Jurkat, Clone E6-1 (cell line): Measurements from ENCODE around the gene CLPTM1L.
"Not testable (repeated sequence)": the region's sequence is repeated elsewhere in the genome, so short reads cannot be mapped to it uniquely, and the experiment has no call there.

Experiments
- DNase-seq: peaks from one replicate; pipeline ENCODE4 v3.0.0-alpha.2; 2011; ENCODE audit warnings: low read depth, low spot score
- H3K4me3 ChIP-seq: 2 replicates; pipeline ENCODE4 v1.5.1; 2011; ENCODE audit warnings: mild to moderate bottlenecking, low read length, control low read depth, moderate library complexity

Gene CLPTM1L

DNA sequence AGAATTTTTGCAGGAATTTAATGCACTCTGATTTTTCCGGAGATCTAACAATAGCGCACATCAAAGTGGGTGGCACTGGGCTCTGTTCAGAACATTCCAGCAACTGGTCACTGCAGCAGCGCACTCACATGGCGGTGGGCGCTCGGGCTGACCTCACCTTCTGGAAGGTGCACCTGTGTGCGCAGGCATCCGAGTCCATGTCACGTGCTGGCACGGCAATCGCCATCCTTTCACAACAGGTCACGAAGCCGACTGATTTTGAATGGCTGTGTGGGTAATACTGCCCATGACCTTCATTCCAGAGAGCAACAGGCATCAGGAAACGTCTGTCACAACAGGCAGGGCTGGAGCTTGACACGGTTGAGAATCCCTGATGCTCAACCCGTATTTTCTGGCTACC lies 18.7 kb upstream of the CLPTM1L start:
- no peak for DNase-seq
- no peak overlapping the region for H3K4me3 ChIP-seq

DNA sequence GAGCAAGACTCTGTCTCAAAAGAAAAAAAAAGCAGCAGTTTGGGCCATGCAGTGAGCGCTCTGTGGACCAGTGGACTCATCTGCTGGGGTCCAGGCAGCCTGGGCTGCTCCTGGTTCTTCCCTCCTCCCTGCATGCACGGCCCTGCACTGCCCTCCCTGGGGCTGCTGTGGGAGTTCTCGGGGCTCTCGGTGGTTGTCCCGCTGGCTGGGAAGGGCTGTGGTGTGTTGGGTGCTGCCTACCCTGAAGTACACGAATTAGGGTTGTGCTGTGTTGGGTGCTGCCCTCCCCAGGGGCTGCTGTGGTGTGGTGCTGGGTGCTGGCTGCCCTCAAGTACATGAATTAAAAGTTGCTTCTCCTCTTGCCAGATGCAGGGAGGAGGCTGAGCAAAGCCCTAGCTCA lies 18.3 kb upstream of the CLPTM1L start:
- no peak for DNase-seq
- no peak overlapping the region for H3K4me3 ChIP-seq

DNA sequence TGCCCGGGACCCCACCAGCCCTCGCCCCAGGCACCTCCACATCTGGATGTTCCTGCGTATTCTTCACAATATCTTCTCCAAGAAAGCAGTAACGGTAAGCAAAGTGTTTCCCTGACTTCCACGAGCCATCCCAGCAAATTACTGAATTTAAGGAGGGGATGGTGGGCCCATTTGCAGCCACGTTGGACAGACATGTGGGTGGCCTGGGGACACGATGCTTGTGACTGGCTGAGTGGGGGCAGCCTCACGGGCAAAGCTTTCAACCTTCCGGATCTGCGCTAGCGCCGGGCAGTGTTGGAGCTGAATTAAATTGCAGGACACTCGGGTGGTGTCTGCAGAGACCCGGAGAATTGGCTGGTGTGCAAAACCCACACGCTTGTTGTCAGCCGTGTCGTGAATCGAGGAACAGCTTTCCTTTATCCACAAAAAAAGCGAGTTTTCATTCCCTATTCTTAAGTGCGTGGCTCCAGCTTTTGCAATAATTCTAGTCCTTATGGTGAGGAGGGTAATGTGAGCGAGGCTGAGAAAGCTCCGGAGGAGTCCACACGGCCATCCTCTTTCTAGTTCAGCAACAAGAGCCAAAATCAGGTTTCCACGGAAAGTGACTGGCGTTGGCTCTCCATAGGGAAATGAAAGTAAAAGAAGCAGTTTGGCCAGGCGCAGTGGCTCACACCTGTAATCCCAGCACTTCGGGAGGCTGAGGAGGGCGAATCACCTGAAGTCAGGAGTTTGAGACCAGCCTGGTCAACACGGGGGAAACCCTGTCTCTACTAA lies 17.5 kb upstream of the CLPTM1L start:
- no peak for DNase-seq
- H3K4me3 ChIP-seq = no peak overlapping the region

DNA sequence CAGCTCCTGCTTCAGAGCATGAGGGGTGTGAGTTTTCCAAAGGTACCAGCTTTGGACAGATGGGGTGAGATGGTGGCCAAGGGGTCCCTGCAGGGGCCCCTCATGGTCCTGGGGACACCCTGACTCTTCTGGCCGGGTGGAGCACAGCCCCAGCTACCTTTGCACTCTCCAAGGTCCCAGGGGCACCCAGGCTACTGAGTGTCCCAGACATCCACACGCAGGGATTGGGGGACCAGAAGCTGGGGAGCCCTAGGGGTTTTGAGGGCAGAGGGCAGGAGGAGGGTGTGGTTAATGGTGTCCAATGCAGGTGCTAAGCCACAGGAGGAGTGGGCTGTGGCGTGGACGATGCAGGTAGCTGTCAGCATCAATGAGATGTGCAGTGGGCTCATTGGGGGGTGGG lies 16.0 kb upstream of the CLPTM1L start:
- no peak overlapping the region for H3K4me3 ChIP-seq
- no peak for DNase-seq

DNA sequence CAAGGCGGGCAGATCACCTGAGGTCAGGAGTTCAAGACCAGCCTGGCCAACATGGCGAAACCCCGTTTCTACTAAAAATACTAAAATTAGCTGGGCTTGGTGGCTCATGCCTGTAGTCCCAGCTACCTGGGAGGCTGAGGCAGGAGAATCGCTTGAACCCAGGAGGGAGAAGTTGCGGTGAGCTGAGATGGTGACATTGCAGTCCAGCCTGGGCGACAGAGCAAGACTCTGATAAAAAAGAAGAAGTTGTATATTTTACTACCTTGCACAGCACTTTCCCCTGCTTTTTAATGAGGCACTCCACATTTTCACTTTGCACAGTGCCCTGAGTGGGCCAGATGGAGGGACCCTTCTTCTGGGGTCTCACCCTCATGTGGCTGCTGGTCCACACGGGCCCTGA lies 15.5 kb upstream of the CLPTM1L start:
- not testable (repeated sequence) for DNase-seq, H3K4me3 ChIP-seq

DNA sequence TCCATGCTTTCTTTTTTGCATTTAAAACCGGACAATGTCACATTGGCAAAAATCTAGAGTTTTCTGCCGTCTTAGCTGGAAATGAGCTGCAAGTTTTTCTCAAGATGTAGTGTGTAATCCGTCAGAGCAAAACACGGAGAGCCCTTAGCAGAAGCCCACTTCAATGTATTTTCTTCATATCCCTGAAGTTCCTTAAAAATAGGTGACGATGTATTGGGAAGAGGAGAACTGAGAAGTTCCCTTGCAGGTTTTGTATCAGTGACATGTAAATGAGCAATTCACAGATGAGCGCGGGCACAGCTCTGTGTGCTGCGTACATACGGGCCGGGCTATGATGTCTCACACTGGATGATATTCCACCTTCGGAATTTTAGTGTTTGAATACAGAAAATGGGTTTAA lies 14.8 kb upstream of the CLPTM1L start:
- DNase-seq = no peak
- no peak overlapping the region for H3K4me3 ChIP-seq

DNA sequence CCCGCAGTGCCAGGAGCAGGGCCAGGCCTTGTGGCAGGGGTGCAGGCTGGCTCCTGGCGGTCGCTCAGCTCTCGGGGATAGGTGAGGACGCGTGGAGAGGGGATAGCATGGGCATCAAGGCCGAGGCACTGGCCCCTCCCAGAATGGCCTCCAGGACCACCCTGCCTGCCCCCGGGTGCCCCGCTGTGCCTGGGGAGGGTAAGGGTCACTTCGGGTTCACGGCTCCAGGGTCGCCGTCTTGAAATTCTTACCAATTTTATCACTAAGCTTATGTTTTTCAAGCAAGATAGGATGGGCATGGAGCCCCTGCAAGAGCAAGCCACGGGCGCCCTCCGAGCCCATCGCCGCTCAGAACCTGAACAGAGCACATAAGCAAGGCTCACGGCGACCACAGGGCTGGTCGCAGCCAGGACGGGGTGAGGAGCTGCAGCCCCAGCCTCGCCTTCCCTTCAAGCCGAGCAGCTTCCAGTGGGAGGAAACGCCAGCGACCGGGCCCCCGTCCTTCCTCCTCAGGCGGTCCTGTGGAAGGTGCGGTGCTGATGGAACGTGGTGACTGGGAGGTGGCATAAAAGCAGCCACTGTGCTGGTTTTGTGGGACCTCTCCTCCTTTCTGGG lies 14.2 kb upstream of the CLPTM1L start:
- DNase-seq = no peak
- no peak overlapping the region for H3K4me3 ChIP-seq

DNA sequence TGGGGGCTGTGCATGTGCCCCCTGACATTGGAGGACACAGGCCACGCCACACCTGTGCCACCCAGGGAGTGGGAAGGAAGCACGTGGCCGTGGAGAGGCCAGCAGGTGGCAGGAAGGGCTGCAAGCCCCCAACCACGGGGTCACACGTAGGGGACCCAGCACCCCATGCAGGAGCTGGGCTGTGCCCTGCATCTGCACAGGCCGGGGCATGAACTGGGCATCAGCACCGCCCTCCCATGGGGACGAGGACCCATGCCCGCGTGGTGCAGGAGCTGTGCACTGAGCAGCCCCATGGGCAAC lies 13.8 kb upstream of the CLPTM1L start:
- DNase-seq = no peak

DNA sequence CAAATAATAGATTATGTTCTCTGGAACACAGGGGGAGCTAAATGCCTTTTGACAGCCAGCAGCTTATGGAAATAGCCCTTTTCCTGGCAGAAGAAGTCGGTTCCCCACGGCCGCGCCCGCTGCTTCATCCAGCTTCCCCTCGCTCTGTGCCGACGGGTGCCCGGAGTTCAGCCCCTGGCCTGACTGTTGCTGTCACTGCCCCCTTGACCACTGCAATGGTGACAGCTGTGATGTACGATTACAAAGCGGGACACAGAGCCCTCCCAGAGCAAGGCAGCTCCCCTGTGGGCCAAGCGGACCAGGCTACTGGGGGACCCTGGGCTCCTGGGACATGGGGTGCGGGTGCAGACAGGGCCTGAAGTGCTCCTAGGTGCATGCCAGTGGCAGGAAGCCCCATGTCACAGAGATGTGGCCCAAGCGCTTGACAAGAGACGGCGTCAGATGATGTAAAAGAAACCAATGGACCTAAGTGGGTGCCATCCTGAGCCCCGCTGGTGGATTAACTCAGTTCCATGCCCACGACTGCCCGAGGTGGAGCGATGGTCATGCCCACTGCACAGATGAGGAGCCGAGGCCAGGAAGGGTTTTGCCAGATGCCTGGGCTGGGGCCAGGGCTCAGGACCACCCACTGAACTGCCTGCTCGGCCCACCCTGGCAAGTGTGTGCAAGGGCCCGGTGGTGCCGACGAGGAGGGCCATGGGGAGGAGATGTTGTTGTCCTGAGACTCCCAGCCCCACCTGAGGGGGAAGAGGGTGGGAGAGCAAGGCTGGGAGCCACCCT lies 13.2 kb upstream of the CLPTM1L start:
- no peak for DNase-seq
- no peak overlapping the region for H3K4me3 ChIP-seq

More for the DNA sequence above, 13.8 kb upstream of the CLPTM1L start:
- no peak overlapping the region for H3K4me3 ChIP-seq

DNA sequence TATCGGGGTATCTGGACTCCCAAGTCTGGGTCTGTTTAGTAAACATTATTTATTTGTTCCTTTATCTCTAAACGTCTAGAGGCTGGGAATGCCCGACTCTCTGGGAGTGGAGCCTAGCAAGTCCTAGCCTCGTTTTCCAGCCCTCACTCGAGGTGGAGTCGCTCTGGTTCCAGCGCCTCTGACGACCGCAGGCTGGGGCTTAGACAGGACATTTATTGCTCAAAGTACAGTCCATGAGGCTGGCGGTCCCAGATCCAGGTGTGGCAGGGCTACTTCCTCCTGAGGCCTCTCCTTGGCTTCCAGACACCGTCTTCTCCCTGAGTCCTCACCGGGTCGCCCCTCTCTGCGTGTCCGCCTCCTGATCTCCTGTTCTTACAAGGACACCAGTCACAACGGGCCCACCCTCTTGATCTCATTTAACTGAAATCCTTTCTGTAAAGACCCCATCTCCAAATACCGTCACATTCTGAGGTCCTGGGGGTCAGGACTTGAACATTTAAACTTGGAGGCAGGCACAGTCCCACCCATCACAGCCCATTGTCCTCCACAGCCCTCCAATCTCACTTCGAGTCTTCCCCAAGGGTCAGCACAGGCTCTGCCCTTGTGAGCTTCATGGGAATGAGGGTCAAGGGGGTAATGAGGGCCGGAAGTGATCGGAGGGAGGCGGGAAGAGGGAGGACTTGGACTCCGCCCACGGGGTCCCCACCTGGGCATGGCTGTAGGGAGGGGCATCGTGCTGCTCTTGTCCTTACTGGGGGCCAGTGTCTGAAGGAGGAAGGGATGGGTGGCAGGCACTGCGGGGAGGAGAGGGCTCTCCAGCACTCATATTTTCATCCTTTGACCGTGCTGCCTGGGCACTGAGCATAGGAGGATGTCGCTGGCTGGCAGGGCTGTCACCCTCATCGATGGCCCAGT lies 12.2 kb upstream of the CLPTM1L start:
- no peak for DNase-seq
- H3K4me3 ChIP-seq = no peak overlapping the region

DNA sequence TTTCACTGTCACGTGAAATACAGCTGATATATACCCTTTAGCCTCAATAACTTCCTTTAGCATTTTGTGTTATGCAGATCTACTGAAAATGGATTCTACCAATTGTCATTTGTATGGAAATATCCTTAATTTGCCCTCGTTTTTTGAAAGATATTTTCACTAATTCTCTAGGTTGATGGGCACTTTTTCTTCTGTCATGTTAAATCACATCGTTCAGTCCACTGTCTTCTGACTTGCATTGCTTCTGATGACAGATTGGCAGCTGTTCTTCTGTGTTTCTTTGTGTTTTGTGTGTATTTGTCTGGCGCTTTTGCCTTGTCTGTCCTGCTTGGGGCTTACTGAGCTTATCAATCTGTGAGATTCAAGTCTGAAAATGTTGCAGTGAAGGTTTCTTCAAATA lies 9.7 kb upstream of the CLPTM1L start:
- no peak overlapping the region for H3K4me3 ChIP-seq
- DNase-seq = no peak

DNA sequence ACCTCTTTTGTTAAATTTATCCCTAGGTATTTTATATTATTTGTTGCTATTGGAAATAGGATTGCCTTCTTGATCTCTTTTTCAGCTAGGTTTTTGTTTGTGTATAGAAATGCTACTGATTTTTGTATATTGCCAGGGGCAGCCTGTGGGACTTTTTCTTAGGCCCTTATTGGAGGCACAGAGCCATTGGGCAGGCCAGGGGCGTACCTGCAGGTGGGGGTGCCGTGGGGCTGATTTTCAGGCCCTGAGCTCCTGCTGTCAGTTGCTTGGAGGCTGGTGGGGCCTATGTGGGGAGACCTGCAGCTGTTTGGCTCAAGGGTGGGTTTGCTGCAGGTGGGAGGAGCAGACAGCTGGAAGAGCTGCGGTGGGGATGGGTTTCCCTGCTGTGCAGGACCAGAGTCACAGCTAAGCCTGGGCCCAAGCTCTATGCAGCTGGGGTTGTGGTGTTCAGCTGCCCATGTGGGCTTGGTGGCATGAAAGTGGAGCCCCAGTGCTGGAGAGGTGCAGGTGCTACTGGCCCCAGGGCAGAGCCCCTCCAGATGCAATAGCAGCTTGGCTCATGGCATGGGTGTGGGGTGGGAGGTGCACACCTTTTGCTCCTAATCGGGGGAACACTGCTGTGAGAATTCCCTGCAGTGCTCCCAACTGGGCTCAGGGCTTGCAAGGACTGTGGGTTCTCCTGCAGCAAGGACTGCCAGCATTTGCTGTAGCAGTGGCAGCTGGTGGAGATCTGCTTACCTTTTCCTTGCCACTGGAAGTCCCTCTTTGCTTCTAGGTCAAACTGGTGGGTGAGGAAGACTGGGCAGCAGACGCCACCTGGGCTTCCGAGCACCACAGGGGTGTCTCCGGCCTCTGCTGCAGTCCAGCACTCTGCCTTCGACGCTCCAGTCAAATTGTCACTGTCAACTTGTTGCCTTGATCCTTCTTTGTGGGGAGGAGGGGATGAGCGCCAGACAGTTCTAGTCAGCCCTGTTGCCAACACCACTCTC lies 7.6 kb upstream of the CLPTM1L start:
- peak; percentile 71 for DNase-seq
- H3K4me3 ChIP-seq = no peak overlapping the region

DNA sequence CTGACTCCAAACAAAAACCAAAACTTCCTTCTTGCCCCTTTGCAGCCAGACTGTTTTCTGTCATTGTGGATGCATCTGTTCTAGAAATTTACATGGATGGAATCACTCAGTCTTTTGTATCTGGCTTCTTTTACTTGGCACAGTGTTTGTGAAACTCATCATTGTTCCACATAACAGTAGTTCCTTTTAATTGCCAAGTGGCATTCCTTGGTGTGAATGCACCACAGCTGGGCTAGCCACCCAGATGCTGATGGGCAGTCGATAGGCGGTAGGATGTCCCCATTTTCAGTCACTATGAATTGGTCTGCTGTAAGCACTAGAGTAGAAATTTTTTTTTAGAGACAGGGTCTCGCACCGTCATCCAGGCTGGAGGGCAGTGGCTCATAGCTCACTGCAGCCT lies 6.3 kb upstream of the CLPTM1L start:
- DNase-seq = no peak
- no peak overlapping the region for H3K4me3 ChIP-seq

DNA sequence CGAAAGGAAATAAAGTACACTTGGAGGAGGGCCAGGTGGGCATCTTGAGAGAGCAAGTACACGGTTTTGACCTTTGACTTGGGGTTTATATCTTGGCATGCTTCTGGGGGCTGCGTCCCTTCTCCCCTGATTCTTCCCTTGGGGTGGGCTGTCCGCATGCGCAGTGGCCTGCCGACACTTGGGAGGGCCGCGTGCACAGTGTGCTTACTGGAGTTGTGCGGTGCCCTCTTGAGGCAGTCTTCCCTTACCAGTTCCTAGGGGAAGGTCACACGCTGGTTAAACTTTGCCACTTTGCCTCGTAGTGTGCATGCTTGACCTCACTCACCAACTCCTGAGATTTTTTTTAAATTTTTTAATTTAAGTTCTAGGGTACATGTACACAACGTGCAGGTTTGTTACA lies 4.3 kb upstream of the CLPTM1L start:
- DNase-seq = peak; percentile 46
- no peak overlapping the region for H3K4me3 ChIP-seq

DNA sequence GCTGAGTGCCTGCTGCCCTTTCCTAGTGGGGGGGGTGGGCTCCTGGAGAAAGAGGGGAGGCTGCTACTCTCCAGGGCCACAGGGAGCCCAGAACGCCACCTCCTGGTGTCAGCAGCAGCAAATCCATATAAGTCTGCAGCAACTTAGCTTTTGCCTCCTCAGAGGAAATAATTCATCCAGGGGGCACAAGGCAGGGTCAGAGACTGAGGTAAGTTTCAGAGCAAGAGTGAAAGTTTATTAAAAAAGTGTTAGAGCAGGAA lies 4.0 kb upstream of the CLPTM1L start:
- no peak overlapping the region for H3K4me3 ChIP-seq
- DNase-seq = no peak

DNA sequence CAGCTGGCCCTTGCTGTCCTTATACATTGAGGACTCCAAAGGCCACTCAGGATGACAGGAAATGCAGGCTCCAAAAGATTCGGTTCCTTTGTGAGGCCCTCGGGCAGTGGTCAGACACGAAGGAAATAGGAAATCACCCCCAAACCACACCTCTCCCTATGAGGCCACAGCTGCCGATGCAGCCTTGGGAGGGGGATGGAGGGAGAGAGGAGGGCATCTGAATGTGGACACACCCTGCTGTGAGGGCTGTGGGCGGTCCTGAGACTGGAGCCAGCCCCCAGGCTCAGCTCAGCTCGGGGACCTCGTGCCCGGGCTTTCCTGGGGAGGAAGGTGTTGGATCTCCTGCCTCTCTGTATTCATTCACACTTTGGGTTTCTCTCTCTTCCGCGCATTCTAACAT lies 2.7 kb upstream of the CLPTM1L start:
- DNase-seq = no peak
- no peak overlapping the region for H3K4me3 ChIP-seq

DNA sequence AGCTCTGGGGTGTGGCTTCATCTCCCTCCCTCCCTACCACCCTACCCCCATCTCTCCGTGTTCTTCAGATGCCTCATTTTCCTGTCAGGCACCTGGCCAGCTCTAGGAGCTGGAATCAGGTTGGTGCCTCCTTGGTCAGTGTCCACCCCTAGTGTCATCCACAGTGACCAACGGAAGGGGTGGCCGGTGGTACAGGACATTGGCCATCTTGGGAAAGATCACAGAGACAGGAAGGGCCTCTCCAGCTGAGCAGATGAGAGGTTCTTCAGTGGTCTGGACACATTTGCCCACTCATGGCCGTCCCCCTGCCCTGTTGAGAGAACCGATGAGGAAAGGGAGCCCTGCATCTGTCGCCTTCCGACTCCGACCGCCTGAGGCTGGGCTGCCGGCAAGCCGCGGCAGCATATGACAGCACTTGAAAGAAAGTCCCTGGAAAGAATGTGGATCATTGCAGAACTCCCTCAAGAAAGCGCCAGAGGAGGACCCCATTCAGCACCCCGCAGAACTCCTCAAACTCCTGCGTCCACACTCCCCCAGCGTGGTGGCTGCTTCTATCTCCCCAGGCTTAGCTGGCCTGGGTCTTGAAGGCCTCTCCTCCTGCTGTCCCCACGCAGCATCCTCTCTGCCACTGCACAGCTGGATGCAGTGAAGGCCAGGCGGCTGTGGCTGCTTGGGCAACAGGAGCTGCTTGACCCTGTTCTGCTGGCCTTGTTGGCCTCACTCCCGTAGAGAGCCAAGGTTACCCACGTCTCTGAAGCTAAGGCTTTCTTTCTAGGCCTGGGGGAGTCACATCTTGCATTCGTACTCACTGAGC lies 1.9 kb upstream of the CLPTM1L start:
- no peak for DNase-seq
- no peak overlapping the region for H3K4me3 ChIP-seq
